EH (cell line): ENCODE measurements around the gene C1orf105.

Experiments
- DNase-seq: peaks from one replicate; pipeline ENCODE4 v3.0.0-alpha.2; 2015; ENCODE audit warnings: low read depth

Gene C1orf105

GRCh38 chr1:172457479-172458130 lies 37.1 kb downstream of the C1orf105 start:
- no peak for DNase-seq

GRCh38 chr1:172460177-172460576 lies 39.7 kb downstream of the C1orf105 start:
- DNase-seq, result no peak

GRCh38 chr1:172460887-172461315 lies 40.4 kb downstream of the C1orf105 start:
- peak; percentile 56 for DNase-seq

- no peak for DNase-seq
Observed at GRCh38 chr1:172465617-172466016, 45.1 kb downstream of the C1orf105 start.

- DNase-seq, result no peak
Observed at GRCh38 chr1:172466795-172467407, 46.4 kb downstream of the C1orf105 start.

DNA sequence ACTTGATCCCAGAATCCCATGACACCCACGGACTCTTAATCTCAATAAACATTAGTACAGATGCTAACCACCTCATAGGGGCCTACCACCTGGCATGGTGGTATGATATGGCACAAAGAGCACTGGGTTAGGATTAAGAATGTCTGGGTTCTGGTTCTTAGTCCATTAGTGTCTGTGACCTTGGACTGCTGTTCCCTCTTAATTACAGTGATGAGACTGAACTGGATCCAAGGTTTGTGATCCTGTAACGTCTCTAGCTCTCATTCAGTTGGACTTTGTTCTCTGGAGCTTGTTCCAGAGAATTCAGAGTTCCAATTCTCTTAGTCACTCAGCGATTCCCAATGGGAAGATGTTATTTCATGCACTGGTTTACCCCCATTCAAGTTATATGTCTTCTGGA lies 47.0 kb downstream of the C1orf105 start:
- no peak for DNase-seq

GRCh38 chr1:172468296-172468695 lies 47.8 kb downstream of the C1orf105 start:
- DNase-seq, result no peak

DNA sequence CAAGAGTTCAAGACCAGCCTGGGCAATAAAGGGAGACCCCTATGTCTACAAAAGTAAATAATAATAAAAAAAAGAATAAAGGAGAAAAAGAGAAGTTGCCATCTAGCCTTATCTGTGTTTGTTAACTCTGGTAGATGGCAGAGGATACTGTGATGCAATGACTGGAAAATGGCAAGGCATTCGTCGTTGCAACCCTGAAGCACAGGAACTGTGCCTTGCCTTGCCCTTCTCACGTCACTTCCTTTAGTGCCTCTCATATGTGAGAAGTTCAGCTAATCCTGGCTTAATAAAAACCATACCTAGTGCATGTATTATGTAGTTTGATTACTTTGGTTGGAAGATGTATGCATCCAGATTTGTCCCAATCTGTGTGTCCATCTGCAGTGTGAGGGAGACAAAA lies 49.2 kb downstream of the C1orf105 start:
- DNase-seq, result no peak

DNA sequence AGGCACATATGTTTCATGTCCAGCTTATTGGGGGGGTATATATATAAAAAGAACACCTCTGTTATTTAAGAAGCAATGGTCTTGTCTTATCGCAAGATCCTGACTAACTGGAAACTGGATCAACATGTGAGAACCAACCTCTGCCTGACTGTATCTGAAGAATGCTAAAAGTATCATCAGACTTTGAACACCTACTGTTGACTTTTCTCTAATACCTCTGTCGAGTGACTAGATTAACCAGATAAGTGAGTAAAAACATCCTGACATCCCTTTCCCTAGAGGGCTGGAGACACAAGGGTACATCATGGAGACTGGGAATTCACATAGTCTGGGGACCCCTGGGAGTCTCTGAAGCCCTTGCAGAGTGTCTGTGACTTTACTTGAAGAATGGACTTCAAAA lies 49.7 kb downstream of the C1orf105 start:
- DNase-seq, result no peak

DNA sequence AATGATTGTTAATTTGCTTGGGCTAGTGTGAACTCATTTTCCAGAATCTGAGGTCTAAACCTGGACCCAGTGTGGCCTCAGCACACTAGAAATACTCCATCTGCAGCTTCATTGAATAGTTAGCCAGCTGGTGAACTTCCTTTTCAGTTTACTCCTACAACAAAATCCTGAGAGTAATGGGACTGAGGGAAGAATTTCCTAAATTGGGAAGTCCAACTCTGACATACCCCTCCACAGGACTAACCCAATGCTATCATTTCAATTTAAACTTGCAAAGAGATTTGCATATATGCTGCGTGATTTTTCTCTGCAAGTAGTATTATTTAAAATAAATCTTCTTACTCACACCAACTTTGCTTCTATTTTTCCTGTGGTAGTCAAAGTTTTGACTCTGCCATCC lies 51.2 kb downstream of the C1orf105 start:
- DNase-seq, result no peak

DNA sequence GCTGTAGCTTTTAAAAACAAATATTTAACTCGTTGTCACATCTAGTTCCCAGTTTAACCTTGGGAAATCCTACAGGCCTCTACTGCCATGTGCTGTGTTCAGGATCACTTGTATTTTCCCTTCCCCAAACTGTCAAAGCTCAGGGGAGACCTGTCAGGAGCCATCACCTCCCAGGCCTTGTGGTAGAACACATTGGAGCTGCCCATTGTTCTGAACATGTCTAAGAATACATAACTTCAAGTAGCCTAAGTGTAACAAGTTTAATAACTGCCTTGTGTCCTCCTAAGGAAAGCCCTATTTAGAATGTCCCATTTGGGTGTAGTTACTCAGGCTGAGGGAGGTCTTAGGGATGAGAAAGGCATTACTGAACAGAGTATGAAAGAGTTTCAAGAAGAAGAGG lies 52.0 kb downstream of the C1orf105 start:
- DNase-seq, result no peak

GRCh38 chr1:172473302-172473701 lies 52.8 kb downstream of the C1orf105 start:
- DNase-seq, result no peak

DNA sequence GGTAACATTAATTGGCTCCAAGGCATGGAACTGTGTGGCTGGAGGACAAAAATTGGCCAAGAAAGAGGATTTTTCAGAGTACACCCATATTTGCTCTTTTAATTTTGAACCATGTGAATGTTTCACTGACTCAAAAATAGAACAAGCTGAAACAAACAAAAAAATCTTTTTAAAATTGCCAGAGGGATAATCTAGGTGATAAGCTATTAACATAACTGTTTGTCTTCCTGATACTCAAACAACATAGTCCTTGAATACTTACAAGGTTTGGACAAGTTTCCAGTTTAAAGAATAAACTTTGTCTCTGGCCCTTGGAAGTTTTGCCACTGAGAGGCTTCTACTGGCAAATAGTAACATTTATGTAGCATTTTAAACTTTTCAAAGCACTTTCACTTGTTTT lies 53.4 kb downstream of the C1orf105 start:
- DNase-seq, result no peak

GRCh38 chr1:172476218-172476811 lies 55.8 kb downstream of the C1orf105 start:
- no peak for DNase-seq

DNA sequence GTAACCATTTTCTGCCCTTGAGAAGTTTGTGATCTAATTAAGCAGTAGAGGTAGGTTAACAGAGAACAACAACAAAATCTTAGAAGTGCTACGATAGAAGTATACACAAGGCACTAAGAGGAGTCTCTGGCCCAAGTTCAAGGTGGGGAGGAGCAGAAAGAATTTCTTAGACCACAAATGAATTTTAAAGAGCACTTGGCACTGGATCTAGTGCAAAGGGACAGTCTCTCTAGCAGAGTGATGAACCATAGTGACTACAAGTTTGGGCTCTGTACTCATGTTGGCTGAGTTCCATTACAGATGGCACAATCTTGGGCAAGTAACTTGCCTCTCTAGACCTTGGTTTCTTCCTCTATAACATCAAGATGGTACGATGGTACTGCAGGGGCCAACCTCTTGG lies 56.7 kb downstream of the C1orf105 start:
- no peak for DNase-seq

- no peak for DNase-seq
Observed at GRCh38 chr1:172477741-172478140, 57.3 kb downstream of the C1orf105 start.

GRCh38 chr1:172478485-172478884 lies 58.0 kb downstream of the C1orf105 start:
- DNase-seq, result no peak

- DNase-seq, result no peak
Observed at GRCh38 chr1:172480431-172480830, 59.9 kb downstream of the C1orf105 start.

- no peak for DNase-seq
Observed at GRCh38 chr1:172482044-172482443, 61.6 kb downstream of the C1orf105 start.

DNA sequence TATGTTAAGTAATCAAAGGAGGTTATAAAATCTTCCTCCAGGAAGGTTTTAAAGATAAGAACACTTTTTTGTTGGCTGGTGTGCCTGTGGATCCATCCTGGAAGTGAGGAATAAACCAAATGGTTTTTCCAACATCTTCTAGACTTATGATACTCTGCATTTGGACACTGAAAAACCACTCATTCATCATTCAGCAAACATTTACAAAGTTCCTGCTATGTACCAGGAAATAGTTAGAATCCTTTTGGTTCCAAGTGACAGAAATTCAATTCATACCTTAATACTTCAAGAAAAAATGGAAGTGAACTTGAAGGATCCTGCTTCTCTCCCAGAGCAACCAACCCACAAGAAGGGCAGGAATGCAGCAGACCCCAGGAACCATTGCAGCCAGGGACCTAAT lies 63.0 kb downstream of the C1orf105 start:
- DNase-seq, result peak; percentile 34

DNA sequence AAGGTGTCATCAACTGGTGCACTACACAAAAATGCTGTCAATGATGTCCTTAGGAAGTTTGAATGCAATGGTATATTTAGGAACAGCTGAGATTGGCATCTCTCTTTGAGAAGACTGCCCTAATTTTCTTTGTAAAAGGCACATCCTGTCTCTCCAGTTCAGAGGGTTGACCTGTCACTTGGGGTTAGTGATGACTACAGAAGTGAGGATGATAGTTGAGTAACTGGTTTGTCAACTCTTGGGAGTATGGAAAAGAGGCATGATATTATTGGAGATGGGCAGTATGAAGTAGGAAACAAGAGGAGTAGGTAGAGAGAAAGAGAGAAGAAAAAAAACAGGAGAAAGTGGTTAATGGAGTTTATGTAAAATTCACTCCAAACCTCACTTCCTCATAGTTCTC lies 63.8 kb downstream of the C1orf105 start:
- DNase-seq, result no peak

- no peak for DNase-seq
Observed at GRCh38 chr1:172485626-172486025, 65.1 kb downstream of the C1orf105 start.

DNA sequence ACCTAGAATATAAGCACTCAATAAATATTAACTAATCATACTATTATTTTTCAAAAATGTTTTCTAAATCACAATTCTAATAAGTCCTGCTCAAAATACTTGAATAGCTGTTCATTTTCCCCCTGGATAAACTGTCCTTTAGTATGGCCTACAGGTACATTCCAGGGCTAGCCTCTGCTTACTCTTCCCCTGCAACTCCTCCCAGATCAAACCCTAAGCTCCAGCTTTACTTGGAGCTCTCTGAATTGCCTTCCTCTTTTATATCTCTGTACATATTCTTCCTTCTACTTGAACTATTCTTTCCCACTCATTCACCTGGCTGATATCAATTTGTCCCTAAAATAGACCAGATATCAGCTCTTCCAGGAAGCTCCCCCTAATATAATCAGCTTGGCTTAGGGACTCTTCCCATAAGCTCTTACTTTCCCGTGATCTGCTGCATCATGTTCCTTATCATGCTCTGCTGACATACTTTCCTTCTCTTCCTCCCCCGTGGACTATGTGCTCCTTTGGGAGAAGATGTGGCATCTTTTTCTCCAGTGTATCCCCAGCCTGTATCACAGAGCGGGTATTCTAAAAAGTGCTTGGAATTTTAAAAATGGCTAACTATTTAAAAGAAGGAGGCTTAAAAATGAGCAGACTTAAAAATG lies 66.4 kb downstream of the C1orf105 start:
- no peak for DNase-seq
